Lung microvascular endothelial cell (primary cell): ENCODE results near the gene MTOR. TPM values are rescaled to one million over a fixed set of nuclear protein-coding genes. Genes with fewer than 3 reads are reported as not detected.
A peak's percentile ranks its signal among the peaks of the same experiment; 100 is the strongest.
"Not testable (repeated sequence)": the region's sequence is repeated elsewhere in the genome, so short reads cannot be mapped to it uniquely, and the experiment has no call there.

Source experiments
- DNase-seq, 2 donors: peaks; one replicate each; pipeline versions ENCODE4 v3.0.0 to v3.0.0-alpha.2; 2010; ENCODE audit warnings: low read depth in 2 of 2
- total RNA-seq: library from RNA; depleted of rRNA; stranded (reverse); fragments of >200 nt; gene quantifications from 2 replicates; pipeline ENCODE4 v1.2.1, GENCODE V29; 2014

Gene MTOR
- total RNA-seq, 1 donor from 2014 or later: 47.4 TPM

DNA sequence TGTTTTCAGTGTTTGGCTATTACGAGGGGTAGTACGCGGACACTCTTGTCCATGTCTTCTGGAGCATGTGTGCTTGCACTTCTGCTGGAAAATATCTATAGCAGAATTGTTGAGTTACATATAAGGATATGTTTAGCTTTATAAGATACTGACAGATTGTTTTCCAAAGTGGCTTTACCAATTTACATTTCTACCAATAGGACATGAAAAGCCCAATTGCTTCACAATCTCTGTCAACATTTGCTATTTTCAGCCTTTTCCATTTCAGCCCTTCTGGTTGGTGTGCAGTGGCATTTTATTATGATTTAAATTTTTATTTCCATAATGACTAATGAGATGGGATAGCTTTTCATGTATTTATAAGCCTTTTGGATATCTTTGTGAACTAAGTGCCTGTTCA, 79.5 kb downstream of the MTOR start:
- no peak for DNase-seq

DNA sequence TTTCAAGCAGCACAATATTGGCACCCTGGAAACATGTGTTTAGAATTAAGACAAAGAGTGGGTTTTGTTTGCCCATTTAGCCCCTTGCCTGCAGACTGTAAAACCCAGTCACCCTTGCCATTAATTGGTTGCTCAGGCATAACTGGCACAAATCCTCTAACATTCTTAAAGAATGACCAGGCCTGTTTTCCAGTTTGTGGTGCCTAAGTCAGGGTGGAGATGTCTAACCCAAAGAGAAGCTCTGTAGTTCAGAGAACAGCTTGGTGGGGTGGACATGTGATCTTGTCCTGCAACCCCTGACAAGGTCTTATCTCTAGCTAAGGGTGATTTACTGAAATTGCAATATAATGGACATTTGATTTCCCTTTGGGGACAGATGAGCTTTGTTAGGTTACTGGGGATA, 82.0 kb downstream of the MTOR start:
- no peak for DNase-seq

DNA sequence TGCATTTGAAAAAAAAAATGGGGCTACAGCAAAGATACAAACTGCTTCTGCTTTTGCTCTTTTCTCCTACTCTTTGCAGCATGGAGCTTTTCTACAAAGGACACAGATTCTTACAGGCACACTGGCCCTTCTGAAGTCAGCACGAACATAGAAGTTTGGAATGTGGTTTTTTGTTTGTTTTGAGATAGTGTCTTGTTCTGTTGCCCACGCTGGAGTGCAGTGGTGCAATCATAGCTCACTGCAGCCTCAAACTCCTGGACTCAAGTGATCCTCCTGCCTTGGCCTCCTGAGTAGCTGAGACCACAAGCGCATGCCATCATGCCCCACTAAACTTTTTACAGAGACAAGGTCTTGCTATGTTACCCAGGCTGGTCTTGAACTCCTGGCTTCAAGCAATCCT, 82.6 kb downstream of the MTOR start:
- not testable (repeated sequence) for DNase-seq

DNA sequence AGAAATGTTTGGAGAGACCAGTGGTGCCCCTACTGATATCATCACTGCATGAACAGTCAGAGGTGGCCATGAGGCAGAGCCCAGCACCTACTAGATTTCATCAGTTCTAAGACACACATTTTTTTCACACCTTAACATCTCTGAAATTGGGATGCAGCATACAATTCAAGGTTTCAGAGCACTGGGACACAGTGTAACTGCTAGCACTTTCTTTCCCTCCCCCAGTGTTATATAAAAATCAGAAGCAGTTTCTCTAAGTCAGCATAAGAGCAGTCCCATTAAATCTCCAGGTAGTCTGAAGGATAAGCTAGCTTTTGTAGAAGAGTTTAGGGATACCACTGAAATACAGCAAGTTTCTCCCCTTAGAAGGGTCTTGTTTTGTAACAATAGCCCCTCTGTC, 83.2 kb downstream of the MTOR start:
- no peak for DNase-seq

DNA sequence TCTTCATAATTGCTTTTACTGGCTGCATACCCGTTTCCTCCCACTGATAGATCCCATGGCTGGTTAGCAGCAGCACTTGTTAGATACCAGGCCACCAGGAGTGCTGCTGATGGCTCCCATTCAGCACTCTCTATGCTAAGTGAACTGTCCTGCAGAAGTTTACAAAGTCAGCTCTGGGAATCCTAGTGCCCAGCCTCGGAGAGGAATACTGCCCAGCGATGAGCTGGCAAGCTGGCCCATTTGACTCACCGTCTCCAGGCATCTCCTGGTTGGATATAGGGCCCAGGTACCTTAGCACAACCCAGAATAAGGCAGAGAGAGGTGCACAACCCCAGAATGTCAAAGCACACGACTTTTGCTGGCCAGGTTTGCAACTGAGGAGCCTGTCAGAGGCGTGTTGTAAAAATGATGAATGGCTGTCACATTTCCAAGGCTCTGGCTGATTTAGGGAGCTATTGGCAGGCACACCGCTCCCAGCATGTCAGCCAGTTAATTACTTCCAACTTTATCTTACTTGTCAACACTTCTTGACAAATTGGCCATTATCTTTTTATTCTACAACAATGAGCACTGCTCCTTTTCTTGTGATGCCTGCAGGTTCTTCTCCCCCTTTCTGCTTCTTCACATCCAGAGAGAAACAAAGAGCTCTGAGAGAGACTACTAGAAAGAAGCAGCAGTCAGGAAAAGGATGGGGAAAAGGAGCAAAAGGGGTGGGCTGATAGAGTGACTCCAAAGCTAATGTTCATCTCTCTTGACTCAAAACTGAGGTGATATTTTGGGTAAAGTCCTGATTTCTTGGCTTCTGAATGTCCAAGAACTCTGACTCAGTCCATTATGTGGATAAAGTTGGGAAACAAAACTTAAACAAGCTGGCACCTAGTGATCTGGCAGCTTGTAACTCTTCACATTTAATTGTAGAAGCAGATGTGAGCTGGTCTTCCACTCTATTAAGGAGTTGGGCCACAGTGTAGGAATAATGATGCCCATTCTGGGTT, 84.0 kb downstream of the MTOR start:
- peak in 1 of 2 donors; percentile 50 for DNase-seq

DNA sequence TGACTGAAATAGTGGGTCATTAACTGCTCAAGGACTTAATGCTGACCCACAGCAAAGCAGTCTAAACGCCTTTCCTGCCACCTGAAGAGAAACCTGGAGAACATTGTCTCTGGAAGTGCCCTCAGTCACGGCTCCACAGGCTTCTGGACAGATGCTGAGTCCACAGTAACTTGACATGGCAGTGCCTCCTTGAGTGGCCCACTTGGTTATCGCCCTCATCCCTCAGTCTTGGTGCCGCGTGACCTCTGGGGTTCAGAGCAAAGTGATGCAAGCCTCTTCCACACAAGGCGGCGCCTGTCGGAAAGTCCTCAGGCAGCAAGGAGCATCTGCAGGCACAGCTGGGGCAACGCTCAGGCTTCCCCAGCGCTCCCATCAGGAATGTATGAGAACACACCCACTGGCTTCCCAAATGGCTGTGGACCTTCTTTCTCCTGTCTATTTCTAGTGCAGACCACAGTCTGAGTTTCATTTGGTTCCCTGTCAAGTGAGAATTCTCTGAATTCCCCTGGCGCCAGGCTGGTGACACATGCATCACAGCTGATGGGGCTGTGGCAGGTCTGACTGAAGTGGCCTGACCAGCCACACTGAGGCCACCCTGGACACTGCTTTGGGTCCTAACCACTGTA, 86.2 kb downstream of the MTOR start:
- no peak for DNase-seq

DNA sequence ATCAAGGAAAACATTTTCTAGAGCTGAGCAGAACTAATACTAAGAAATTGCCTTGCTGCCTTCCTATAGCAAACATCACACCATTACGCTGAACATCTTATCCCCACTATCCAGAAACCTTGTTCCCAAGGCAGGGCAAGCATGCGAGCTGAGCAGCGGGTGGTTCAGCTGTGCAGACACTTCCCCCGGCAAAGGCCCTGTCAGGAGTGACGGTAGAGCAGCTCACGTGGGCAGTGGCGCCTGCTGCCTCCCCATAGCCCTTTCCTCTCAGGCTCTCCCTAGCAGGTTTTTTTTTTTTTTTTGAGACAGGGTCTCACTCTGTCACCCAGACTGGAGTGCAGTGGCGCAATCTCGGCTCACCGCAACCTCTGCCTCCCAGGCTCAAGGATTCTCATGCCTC, 86.9 kb downstream of the MTOR start:
- DNase-seq: no peak

DNA sequence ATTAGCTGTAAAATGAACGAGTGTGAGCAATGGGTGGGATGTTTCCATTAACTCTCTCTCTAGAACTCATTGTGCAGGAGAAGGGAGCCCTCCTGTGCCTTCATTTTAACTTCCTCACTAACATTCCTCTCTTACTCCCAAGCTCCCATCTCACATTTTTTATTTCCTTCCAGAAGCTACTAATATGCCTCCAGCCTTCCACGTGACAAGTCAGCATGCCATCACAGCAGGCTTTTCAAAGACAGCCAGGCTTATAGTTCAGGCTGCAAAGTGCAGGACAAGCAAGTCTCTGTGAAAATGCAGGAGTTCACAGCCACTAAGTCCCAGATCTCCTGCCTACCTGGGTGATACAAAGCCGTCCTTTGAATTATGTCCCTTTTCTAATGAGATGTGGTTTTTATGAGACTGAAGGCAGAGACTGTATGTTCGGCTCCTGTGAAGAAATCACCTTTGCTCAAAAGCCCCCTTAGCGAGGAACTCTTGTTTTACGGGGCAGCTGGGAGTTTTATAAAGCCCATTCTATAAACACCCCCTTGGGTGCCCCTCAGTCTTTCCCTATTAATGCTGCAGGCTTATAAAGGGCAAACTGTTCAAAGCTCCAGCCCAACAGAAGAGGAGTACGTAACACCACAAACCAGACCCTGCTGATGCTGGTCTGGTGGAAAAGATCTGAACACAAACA, 87.9 kb downstream of the MTOR start:
- no peak for DNase-seq

DNA sequence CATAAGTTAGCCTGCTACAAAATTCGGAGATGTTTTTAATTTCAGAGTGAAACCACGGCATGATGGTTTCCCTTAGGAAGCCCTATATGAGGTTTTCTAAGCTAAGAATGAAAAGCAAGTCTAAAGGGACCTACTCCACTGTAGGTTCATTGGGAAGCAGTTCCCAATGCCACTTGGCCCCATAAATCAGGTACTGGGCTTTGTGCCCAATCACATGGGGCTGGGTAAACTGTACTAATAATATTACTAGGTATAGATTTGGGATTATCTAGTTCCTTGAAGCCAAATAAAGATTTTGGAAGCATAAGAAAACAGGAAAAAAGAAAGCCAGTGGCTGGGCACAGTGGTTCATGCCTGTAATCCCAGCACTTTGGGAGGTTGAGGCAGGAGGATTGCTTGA, 92.2 kb downstream of the MTOR start:
- DNase-seq: no peak

DNA sequence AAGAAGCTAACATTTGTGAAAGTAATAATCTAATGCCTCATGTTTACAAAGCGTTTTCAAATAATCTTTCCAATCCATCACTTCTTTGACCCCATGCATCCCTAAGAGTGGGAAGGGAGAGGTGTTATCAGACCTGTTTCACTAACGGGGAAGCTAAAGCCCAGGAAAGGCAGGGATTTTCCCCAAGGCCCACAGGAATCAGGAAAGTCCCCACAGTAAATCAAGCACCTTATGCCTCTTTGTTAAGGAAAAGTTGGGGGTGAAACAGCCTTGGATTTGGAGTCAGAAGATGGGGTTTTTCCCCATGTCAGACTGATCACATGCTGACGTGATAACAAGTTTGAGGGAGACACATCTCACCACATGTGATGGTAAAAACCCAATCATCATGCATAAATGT, 93.1 kb downstream of the MTOR start:
- no peak for DNase-seq

DNA sequence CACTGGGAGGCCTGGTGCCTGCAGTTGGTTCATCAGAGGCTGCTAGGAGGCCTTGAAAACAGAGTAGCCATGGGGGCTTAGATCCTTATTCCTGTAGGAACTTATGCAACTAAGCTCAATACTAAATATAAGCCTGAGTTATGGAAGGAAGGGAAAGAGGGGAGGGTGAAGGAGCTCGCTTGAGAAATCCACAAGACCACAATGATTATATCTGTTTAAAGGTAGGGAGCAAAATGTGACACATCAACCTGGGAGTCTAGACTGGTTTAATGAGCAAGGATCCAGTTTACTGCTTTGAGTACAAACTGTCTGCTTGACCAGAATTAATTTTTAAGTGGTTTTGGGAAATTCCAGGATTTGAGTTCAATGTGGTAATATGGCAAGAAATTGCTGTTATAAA, 93.6 kb downstream of the MTOR start:
- no peak for DNase-seq

DNA sequence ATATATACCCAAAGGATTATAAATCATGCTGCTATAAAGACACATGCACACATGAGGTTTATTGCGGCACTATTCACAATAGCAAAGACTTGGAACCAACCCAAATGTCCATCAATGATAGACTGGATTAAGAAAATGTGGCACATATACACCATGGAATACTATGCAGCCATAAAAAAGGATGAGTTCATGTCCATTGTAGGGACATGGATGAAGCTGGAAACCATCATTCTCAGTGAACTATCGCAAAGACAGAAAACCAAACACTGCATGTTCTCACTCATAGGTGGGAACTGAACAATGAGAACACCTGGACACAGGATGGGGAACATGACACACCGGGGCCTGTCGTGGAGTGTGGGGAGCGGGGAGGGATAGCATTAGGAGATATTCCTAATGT, 95.6 kb downstream of the MTOR start:
- not testable (repeated sequence) for DNase-seq

DNA sequence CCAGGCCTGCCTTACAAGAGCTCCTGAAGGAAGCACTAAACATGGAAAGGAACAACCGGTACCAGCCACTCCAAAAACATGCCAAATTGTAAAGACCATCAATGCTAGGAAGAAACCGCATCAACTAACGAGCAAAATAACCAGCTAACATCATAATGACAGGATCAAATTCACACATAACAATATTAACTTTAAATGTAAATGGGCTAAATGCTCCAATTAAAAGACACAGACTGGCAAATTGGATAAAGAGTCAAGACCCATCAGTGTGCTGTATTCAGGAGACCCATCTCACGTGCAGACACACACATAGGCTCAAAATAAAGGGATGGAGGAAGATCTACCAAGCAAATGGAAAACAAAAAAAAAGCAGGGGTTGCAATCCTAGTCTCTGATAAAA, 99.6 kb downstream of the MTOR start:
- not testable (repeated sequence) for DNase-seq

DNA sequence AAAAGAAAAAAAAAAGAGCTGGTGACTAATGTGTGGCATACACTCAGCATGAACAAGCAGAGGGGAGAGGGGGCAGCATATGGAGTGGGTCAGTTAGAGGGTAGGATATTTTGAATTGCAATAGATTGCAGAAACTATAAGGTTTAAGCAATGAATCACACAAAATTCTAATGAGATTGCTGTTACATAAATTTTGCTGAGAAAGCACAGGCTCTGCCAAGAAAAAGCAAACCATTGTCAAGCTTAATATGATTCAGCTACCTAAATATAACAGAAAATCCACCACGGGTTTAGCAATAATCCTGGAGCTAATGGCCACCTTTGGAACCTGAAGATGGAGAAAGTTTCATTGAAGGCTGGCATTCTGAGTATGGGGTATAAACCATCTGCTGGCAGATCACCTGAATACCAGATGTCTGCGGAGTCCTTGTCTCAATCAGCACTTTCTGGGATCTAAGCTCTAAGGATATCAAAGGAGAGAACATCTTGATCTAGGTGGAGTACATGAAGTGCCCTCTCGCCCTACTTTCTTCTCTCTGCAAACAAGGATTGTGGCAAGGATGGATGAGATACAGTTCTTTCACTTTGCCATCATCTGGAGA, 103.5 kb downstream of the MTOR start:
- peak; percentile 60 to 70 for DNase-seq

DNA sequence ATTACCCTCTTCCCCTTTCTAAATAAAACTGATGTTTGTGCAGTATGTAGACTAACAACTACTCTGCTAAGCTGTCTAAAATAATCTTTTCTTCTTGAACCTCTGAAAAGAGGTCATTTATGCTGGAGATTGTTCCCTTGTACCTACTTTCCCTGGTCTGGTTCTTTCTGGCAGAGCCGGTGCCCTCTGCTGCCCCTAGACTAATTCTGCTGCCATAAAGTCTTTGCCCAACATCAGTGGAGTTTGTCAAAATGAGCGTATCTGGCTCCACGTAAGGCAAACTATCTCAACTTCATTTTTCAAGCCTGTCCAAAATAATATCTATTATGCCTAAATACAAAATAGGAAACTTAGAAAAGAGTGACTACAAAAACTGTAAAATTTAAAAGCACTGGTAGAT, 104.1 kb downstream of the MTOR start:
- DNase-seq: no peak

DNA sequence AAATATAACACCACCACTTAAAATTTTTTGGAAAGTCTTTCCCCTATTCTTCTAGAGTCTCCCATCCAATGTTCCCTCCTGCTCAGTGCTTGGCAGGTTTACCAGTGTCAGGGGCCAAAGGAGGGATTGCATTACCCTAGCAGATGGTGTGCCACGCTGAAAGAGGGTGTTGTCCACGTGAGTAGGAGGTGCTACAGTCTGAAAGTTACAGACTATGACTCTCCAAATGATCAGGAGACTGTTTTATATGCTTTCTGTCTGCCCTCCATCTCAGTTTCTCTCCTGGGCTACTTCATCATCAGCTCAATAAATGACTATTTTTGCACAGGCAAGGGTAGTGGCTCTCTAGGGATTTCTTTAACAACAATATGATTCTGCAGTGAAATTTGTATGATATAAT, 104.5 kb downstream of the MTOR start:
- DNase-seq: no peak

DNA sequence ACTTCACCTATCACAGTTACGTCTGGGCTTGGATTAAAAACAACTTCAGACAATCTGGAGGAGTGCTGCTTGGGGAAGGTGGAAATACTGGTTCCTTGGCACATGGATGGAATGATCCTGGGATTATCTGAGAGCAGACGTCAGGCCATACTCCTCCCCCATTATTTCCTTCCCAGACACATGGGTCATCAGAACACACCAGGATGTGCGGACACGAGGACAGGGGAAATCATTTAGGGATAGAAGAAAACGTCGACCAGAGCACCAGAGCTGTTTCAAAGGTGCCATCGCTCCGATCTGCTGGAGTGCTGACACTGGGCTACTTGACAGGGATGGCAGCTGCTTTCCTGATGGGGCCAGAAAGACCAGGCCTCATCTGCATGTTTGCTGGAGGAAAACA, 105.0 kb downstream of the MTOR start:
- DNase-seq: no peak

DNA sequence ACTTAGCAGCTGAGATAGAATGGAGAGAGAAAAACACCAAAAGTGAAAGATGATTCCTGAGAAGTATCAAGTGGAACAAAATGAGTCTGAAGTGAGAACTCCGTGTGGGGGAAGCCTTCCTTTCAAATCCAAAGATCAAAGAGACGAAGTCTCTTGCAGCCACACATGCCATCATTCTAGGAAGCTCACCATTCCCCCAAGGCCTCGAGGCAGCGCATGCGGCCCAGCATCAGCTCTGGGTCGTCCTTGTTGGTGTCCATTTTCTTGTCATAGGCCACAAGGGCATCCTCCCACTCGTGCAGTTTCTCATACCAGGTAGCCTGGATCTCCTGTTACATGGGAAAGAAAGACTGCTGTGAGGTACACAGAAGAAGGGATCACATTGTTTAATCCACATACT, 105.4 kb downstream of the MTOR start:
- no peak for DNase-seq

DNA sequence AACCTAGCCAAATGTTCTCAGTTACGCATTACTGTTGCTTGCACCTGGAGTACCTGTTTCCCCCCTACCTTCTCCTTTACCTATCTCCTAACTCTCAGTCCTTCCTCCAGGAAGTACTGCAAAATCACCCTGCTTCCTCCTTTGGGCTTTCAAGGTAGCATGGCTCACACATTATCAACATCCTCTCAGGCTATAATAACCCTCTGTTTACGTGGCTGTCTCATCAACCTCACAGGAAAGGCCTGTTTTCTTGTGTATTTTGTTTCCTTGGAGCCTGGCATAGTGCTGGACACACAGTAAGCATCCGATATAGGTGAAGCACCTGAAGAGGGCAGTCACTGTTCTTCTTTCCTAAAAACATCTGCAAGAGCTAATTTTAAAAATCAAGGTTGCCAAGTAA, 105.9 kb downstream of the MTOR start:
- DNase-seq: peak; percentile 19 to 46

DNA sequence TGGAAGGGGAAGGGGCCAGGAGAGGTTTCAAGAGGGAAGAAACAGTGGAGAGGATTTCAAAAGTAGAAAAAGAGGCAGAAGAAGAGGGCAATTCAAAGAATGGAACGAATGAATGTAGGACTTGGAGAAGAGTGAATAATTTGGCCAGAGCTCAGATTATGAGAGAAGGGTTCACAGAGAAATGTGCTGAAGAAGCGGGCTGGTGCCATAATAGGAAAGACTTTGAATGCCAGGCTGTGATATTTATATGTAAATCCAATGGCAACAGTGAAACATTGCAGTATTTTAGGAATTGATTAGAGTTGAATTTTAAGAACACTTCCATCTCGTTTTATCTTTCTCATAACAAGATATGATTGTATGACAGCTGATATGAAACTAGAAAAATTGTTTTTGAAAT, 109.2 kb downstream of the MTOR start:
- no peak for DNase-seq

DNA sequence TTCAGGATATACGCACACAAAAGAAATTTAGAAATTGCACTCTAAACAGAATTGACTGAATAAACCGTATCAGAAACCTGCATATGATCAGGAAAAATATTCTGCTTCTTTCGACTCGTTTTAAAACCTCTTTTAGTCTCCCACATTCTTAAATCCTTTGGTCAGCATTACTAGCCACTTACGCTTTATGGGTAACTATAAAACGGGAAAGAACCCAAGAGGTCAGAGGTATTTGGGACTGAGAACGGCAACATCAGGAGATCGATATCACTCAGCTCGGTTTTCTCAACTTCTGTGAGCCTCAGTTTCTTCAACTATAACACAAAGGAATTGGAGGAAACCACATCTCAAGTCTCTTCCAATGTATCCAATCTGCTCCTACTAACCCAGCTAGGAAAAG, 109.6 kb downstream of the MTOR start:
- DNase-seq: no peak
